ENCODE data around the gene SH3BP4.

DNA sequence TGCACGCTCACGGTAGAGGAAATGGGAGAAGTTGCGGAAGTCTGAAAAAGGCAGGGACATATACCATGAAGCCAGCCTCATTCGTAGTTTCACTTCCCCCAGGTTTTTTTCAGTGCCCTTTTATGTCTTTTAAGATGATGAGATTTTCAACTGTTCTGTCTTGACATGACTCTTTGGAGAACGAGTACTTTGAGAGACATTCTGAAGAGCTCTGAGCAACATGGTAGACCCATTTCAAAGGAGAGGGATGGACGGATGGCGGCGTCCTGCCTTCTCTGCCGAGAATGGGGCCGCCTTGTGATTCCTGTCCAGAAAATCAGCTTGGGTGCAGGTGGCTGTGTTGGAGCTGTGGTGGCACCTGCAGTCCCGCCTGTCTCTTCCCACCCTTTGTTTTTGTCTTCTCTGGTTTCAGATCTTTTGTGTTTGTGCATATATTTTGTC is 41.7 kb downstream of the SH3BP4 start:
- TF ChIP-seq, protein P1, sequence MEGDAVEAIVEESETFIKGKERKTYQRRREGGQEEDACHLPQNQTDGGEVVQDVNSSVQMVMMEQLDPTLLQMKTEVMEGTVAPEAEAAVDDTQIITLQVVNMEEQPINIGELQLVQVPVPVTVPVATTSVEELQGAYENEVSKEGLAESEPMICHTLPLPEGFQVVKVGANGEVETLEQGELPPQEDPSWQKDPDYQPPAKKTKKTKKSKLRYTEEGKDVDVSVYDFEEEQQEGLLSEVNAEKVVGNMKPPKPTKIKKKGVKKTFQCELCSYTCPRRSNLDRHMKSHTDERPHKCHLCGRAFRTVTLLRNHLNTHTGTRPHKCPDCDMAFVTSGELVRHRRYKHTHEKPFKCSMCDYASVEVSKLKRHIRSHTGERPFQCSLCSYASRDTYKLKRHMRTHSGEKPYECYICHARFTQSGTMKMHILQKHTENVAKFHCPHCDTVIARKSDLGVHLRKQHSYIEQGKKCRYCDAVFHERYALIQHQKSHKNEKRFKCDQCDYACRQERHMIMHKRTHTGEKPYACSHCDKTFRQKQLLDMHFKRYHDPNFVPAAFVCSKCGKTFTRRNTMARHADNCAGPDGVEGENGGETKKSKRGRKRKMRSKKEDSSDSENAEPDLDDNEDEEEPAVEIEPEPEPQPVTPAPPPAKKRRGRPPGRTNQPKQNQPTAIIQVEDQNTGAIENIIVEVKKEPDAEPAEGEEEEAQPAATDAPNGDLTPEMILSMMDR (IDR thresholded peaks at IDR 0.05) = no peak
- TF ChIP-seq POLR2A (IDR thresholded peaks at IDR 0.05) (no peak), POLR2AphosphoS5 (IDR thresholded peaks at IDR 0.05; ENCODE audit: insufficient read depth in 1 of 2, low read depth in 1 of 2) (no peak)

All from vagina (tissue), 2 donors.